Measurements from ENCODE around the gene ZNF394. TPM values are rescaled to one million over a fixed set of nuclear protein-coding genes. Genes with fewer than 3 reads are reported as not detected.

The ZNF394 gene
- polyA plus RNA-seq, 1 donor (not counting 4 experiments of a cell fraction or from before 2014, with no cell fraction given), result 10.1 TPM

- Histone ChIP-seq H4K20me1 (ENCODE audit: control insufficient read depth, extremely low read depth, insufficient read depth, low read length) (peaks cover 4% of the 10 kb centered on the region), H3K27me3 (ENCODE audit: control insufficient read depth, extremely low read depth, insufficient read depth, low read length) (no peaks in the 10 kb centered on the region), H2AFZ (ENCODE audit: control insufficient read depth, low read length) (no peak overlapping the region), H3K9me1 (ENCODE audit: control insufficient read depth, extremely low read depth, insufficient read depth, low read length) (no peaks in the 10 kb centered on the region), H3K9ac (ENCODE audit: control insufficient read depth, extremely low read depth, insufficient read depth, low read length) (peak overlapping the region; percentile 90), H3K79me2 (ENCODE audit: control insufficient read depth, insufficient read depth, low read length) (peaks cover 60% of the 10 kb centered on the region), H3K4me3 (ENCODE audit: control insufficient read depth in 2 of 3, extremely low read depth in 1 of 3, insufficient read depth in 2 of 3, low read depth in 1 of 3, low read length in 3 of 3) (peak overlapping the region; percentile 80 to 94 (median 85)), H3K4me2 (ENCODE audit: control insufficient read depth, extremely low read depth, insufficient read depth, low read depth, low read length) (peak overlapping the region; percentile 89), H3K9me3 (ENCODE audit: control insufficient read depth, low read depth, low read length) (peaks cover 9% of the 10 kb centered on the region), H3K27ac (ENCODE audit: control insufficient read depth, insufficient read depth, low read length) (no peak overlapping the region), H3K36me3 (ENCODE audit: control insufficient read depth in 2 of 2, extremely low read depth in 1 of 2, insufficient read depth in 2 of 2, low read length in 2 of 2) (peaks cover 13 to 15% of the 10 kb centered on the region in 2 experiments), H3K4me1 (ENCODE audit: control insufficient read depth, extremely low read depth, insufficient read depth, low read length) (peaks cover 16% of the 10 kb centered on the region)
- no peak for DNase-seq (ENCODE audit: low read depth, low spot score)
- no peak for FAIRE-seq
- no peak for TF ChIP-seq EZH2 (IDR thresholded peaks at IDR 0.05; ENCODE audit: low read length)
- TF ChIP-seq CTCF (optimal IDR thresholded peaks at IDR 0.05 in 1 of 3, IDR thresholded peaks at IDR 0.05 in 1 of 3, conservative IDR thresholded peaks at IDR 0.05 in 1 of 3; ENCODE audit: extremely low read depth in 1 of 3, insufficient read depth in 2 of 3, low read length in 3 of 3), result no peak
- dilution Hi-C loops (cut with MboI; ENCODE audit: extremely low pct_ligation_motif_present, low sequenced_read_pairs), result no loop called here
Observed at GRCh38 chr7:99497766-99498545, 2.1 kb downstream of the ZNF394 start.

- no peaks in the 10 kb centered on the region for H3K27me3 ChIP-seq (ENCODE audit: control insufficient read depth, extremely low read depth, insufficient read depth, low read length)
- H4K20me1 ChIP-seq (ENCODE audit: control insufficient read depth, extremely low read depth, insufficient read depth, low read length), result peaks cover 4% of the 10 kb centered on the region
- no peak overlapping the region for H3K4me3 ChIP-seq (ENCODE audit: control insufficient read depth in 2 of 3, extremely low read depth in 1 of 3, insufficient read depth in 2 of 3, low read depth in 1 of 3, low read length in 3 of 3)
- DNase-seq (ENCODE audit: low read depth, low spot score), result no peak
- H2AFZ ChIP-seq (ENCODE audit: control insufficient read depth, low read length), result no peak overlapping the region
- no peak overlapping the region for H3K27ac ChIP-seq (ENCODE audit: control insufficient read depth, insufficient read depth, low read length)
- H3K36me3 ChIP-seq (ENCODE audit: control insufficient read depth in 2 of 2, extremely low read depth in 1 of 2, insufficient read depth in 2 of 2, low read length in 2 of 2), result peaks cover 16 to 21% of the 10 kb centered on the region in 2 experiments
- peak; percentile 5 for FAIRE-seq
- dilution Hi-C loops (cut with MboI; ENCODE audit: extremely low pct_ligation_motif_present, low sequenced_read_pairs), result no loop called here
- H3K9ac ChIP-seq (ENCODE audit: control insufficient read depth, extremely low read depth, insufficient read depth, low read length), result no peak overlapping the region
- H3K9me1 ChIP-seq (ENCODE audit: control insufficient read depth, extremely low read depth, insufficient read depth, low read length), result no peaks in the 10 kb centered on the region
- H3K79me2 ChIP-seq (ENCODE audit: control insufficient read depth, insufficient read depth, low read length), result peaks cover 40% of the 10 kb centered on the region
- H3K4me2 ChIP-seq (ENCODE audit: control insufficient read depth, extremely low read depth, insufficient read depth, low read depth, low read length), result no peak overlapping the region
- H3K9me3 ChIP-seq (ENCODE audit: control insufficient read depth, low read depth, low read length), result peaks cover 9% of the 10 kb centered on the region
- peaks cover 10% of the 10 kb centered on the region for H3K4me1 ChIP-seq (ENCODE audit: control insufficient read depth, extremely low read depth, insufficient read depth, low read length)
- no peak for TF ChIP-seq CTCF (optimal IDR thresholded peaks at IDR 0.05 in 1 of 3, IDR thresholded peaks at IDR 0.05 in 1 of 3, conservative IDR thresholded peaks at IDR 0.05 in 1 of 3; ENCODE audit: extremely low read depth in 1 of 3, insufficient read depth in 2 of 3, low read length in 3 of 3)
- TF ChIP-seq EZH2 (IDR thresholded peaks at IDR 0.05; ENCODE audit: low read length), result no peak
Observed at GRCh38 chr7:99493823-99494222, 6.3 kb downstream of the ZNF394 start.
